ENCODE data around the gene ELAVL1.

- TF ChIP-seq SPI1 (IDR thresholded peaks at IDR 0.05; ENCODE audit: low read depth, low read length) (no peak), POU2F2 (IDR thresholded peaks at IDR 0.05; ENCODE audit: low read depth, low read length) (no peak), POLR2A (IDR thresholded peaks at IDR 0.05; ENCODE audit: low read depth, low read length) (no peak), POLR2AphosphoS5 (IDR thresholded peaks at IDR 0.05; ENCODE audit: low read depth, low read length) (no peak), TAF1 (IDR thresholded peaks at IDR 0.05; ENCODE audit: low read depth, low read length) (no peak)
Measured at GRCh38 chr19:7965259-7965841, 40.1 kb downstream of the ELAVL1 start.

Data from GM12891 (cell line).